Heart right ventricle (tissue), 16 donors: ENCODE measurements around the gene HELQ. TPM values are rescaled to one million over a fixed set of nuclear protein-coding genes. Genes with fewer than 3 reads are reported as not detected.

Experiments used
- ATAC-seq, 8 donors: fragments of 200-7000 bp; cut with Tn5 transposase; one replicate each; pipeline ENCODE4 v1.9.1; 2020; ENCODE audit warnings: mild to moderate bottlenecking in 8 of 8, moderate library complexity in 8 of 8, moderate number of reproducible peaks in 1 of 8
- DNase-seq, 2 donors: peaks; one replicate each; pipeline ENCODE4 v3.0.0-alpha.2; 2020
- H3K27ac ChIP-seq, 10 donors: fragments of 200-600 bp; sonication (generic) in 2 of 10; one replicate each; pipeline versions ENCODE4 v1.5.0 to v1.8.0; 2020 to 2022; ENCODE audit warnings: mild to moderate bottlenecking in 3 of 10
- H3K27me3 ChIP-seq, 7 donors: fragments of 200-600 bp; one replicate each; pipeline ENCODE4 v1.8.0; 2021 to 2022; ENCODE audit warnings: mild to moderate bottlenecking in 2 of 7
- H3K36me3 ChIP-seq, 9 donors: fragments of 200-600 bp; sonication (generic) in 1 of 9; one replicate each; pipeline versions ENCODE4 v1.5.0 to v1.8.0; 2020 to 2022; ENCODE audit warnings: mild to moderate bottlenecking in 2 of 9
- H3K4me1 ChIP-seq, 9 donors: fragments of 200-600 bp; sonication (generic) in 1 of 9; one replicate each; pipeline versions ENCODE4 v1.5.0 to v1.8.0; 2020 to 2022; ENCODE audit warnings: mild to moderate bottlenecking in 4 of 9
- H3K4me3 ChIP-seq, 10 donors: fragments of 200-600 bp; sonication (generic) in 2 of 10; one replicate each; pipeline versions ENCODE4 v1.5.0 to v1.8.0; 2020 to 2022; ENCODE audit warnings: mild to moderate bottlenecking in 7 of 10, moderate library complexity in 2 of 10
- H3K9me3 ChIP-seq, 11 donors: fragments of 200-600 bp in 10 of 11; sonication (generic) in 2 of 11; one replicate each; pipeline versions ENCODE4 v1.5.0 to v1.8.0; 2013 to 2022; ENCODE audit warnings: mild to moderate bottlenecking in 2 of 11, control low read depth in 1 of 11, moderate library complexity in 1 of 11
- CTCF ChIP-seq, 9 donors: fragments of 200-600 bp; sonication (generic) in 2 of 9; IDR thresholded peaks; one replicate each; pipeline versions ENCODE4 v1.5.0 to v1.8.0; 2021 to 2022; ENCODE audit warnings: antibody characterized with exemption in 9 of 9, mild to moderate bottlenecking in 5 of 9, moderate library complexity in 1 of 9
- WGBS, 2 donors: extraction: QIAGEN DNeasy Blood & Tissue Kit; methylation state at CpG; one replicate each; pipeline ENCODE4 v1.1.7; 2013; ENCODE audit warnings: inconsistent platforms in 1 of 2; 5-methylcytosine and 5-hydroxymethylcytosine counted together
- intact Hi-C, 10 donors: fragments of 100-400 bp; cut with DNase I; formaldehyde crosslinking; loops; one replicate each; pipeline versions ENCODE4 v1.11.1 to v1.14.2; 2022
- polyA plus RNA-seq, 2 donors: library from polyadenylated mRNA; stranded (reverse); fragments of 200-250 nt; gene quantifications; one replicate each; pipeline ENCODE4 v1.2.3, GENCODE V29; 2013
- total RNA-seq, 10 donors: library from RNA; stranded (reverse); fragmentation: NEBNext Ultra II Directional in 3 of 10; extraction: Animal tissue kit (Norgen Biotek cat#: 25700) in 3 of 10; gene quantifications; one replicate each; pipeline versions ENCODE4 v1.2.1 to v1.2.4, GENCODE V29; 2021 to 2023
- donor health status: Arrhythmogenic right ventricular cardiomyopathy.
- donor health status: ischemic (EF 13 %, LVEDD 7.1; RV severe dilation, severe dysfunction).
- donor health status: healthy with polysubstance abuse.
- donor health status: DM: no; HTN: yes; CAD: no.
- donor health status: DM: no; HTN: no; CAD: no.
- donor health status: ischemic (EF 25% LVEDD 6.9; RV normal size, moderate dysfunction).
- donor health status: ischemic (EF 25% LVEDD 5.7; RV mildly dilated, moderate dysfunction).
- donor health status: healthy.
- donor health status: DM: yes; HTN: yes; CAD: no.
- donor health status: Ischemic cardiomyopathy.
- donor health status: ischemic (EF 35%, LVEDD 5.7; RV mildly dilated, moderate dysfunction).
- donor health status: nonischemic (EF 11% LVEDD 7.7; RV severe dilation, severe dysfunction).
- donor health status: DM: yes; HTN: yes; CAD: no.
- donor health status: PGD.
- donor health status: ischemic (EF 29% LVEDD 5.4; RV normal size, mild dysfunction).
- donor health status: nonischemic (EF 23%, LVEDD 6.1; RV moderate dilation, normal function).

Gene HELQ
- total and polyA plus RNA-seq, 12 donors: 5.1 to 15.7 (median 12.9) TPM

GRCh38 chr4:83489711-83490326, 34.2 kb upstream of the HELQ start:
- H3K4me1 ChIP-seq: peaks cover 0 to 9% (median 5%) of the 10 kb centered on the region in 9 donors
- no peak for TF ChIP-seq CTCF (IDR thresholded peaks at IDR 0.05)
- H3K27me3 ChIP-seq: no peaks in the 10 kb centered on the region
- H3K36me3 ChIP-seq: no peaks in the 10 kb centered on the region
- no peaks in the 10 kb centered on the region for H3K9me3 ChIP-seq
- DNase-seq (no peak), ATAC-seq (no peak)
- 24 to 40% methylated on average over 1 of the region's 1 CpG for WGBS, 2 donors
- H3K27ac ChIP-seq: no peak overlapping the region
- intact Hi-C loops: no loop called here
- H3K4me3 ChIP-seq: no peak overlapping the region

DNA sequence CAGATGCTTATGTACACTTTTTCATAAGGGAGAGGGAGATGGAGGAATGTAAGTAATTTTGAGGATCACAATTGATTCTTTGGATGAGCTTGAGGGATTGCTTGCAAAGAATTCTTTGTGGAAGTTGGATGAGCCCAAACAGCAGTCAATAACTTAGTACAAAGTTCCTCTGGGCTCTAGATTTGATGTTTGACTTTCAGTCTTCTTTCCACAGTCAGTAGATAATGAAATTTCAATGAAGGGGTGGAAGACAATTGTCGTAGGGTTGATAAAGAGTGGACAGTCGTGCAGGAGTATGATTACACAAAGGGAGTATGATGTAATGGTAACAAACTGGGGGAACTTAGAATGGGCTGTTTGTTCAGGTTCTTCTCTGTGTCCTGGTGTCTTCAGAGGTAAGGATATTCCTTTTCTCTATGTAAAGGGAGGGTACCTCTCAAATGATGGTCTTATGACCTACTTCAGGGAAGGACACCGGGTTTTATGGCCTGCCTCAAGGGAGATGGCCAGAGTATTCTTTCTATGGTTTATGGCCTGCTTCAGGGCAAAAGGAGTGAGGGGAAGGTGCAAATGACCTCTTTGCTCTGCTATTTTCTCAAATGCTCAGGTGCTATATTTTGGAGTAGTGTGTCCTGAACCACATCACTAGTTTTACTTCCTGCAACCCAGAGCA, 31.0 kb upstream of the HELQ start:
- 82 to 85% methylated on average over 3 of the region's 3 CpGs for WGBS, 2 donors
- no peaks in the 10 kb centered on the region for H3K27me3 ChIP-seq
- no peak for TF ChIP-seq CTCF (IDR thresholded peaks at IDR 0.05)
- peaks cover 0 to 22% (median 11%) of the 10 kb centered on the region in 9 donors for H3K4me1 ChIP-seq
- DNase-seq: no peak
- H3K4me3 ChIP-seq: no peak overlapping the region
- intact Hi-C loops: no loop called here
- H3K27ac ChIP-seq: no peak overlapping the region
- ATAC-seq: no peak
- H3K36me3 ChIP-seq: peaks cover 0 to 4% (median 0%) of the 10 kb centered on the region in 9 donors
- no peaks in the 10 kb centered on the region for H3K9me3 ChIP-seq

GRCh38 chr4:83484500-83485461, 29.2 kb upstream of the HELQ start, which contains the start of gene ABRAXAS1:
ABRAXAS1 (minus strand) TSS chr4:83485100; CDS start chr4:83485072, 28 bp downstream.
- H3K9me3 ChIP-seq: no peaks in the 10 kb centered on the region
- intact Hi-C loops: no loop called here
- no peaks in the 10 kb centered on the region for H3K27me3 ChIP-seq
- ATAC-seq: peak; percentile 98 to 100 (median 99)
- TF ChIP-seq CTCF (IDR thresholded peaks at IDR 0.05): no peak
- peak; percentile 93 for DNase-seq
- peaks cover 0 to 22% (median 11%) of the 10 kb centered on the region in 9 donors for H3K4me1 ChIP-seq
- peaks cover 0 to 20% (median 0%) of the 10 kb centered on the region in 9 donors for H3K36me3 ChIP-seq
- peak within 1 kb of the TSS; percentile 50 to 92 (median 82) for H3K4me3 ChIP-seq
- WGBS, 2 donors: 0 to 1% methylated on average over 89 to 93 of the region's 93 CpGs
- H3K27ac ChIP-seq: peak within 1 kb of the TSS; percentile 60 to 93 (median 88)

DNA sequence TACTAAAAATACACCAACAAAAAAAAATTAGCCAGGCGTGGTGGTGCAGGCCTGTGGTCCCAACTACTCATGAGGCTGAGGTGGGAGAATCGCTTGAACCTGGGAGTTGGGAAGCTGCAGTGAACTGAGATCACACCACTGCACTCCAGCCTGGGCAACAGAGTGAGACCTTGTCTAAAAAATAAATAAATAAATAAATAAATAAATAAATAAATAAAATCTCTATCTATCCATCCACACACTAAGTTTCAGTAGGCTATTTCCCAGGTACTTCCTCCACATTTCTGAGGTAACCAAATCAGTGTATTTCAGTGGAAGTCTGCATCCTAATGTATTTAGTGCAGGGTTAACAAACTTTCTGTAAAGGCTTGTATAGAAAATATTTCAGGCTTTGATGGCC, 18.3 kb upstream of the HELQ start:
- DNase-seq: no peak
- H3K36me3 ChIP-seq: peaks cover 0 to 92% (median 7%) of the 10 kb centered on the region in 9 donors
- H3K4me1 ChIP-seq: no peaks in the 10 kb centered on the region
- intact Hi-C loops: no loop called here
- H3K9me3 ChIP-seq: no peaks in the 10 kb centered on the region
- H3K27me3 ChIP-seq: no peaks in the 10 kb centered on the region
- H3K27ac ChIP-seq: no peak overlapping the region
- 93 to 98% methylated on average over 2 of the region's 2 CpGs for WGBS, 2 donors
- ATAC-seq: no peak
- no peak overlapping the region for H3K4me3 ChIP-seq
- no peak for TF ChIP-seq CTCF (IDR thresholded peaks at IDR 0.05)
